Naive thymus-derived CD4-positive, alpha-beta T cell (primary cell): Measurements from ENCODE around the gene STXBP2. TPM values are rescaled to one million over a fixed set of nuclear protein-coding genes. Genes with fewer than 3 reads are reported as not detected.
A peak's percentile ranks its signal among the peaks of the same experiment; 100 is the strongest.

Experiments
- ATAC-seq: fragments of 150-1000 bp; cut with Tn5 transposase; 2 replicates; pipeline ENCODE4 v1.10.0; 2021; ENCODE audit warnings: mild to moderate bottlenecking, moderate library complexity
- CTCF ChIA-PET: fragments of 350-600 bp; sonication (Branson Sonifier 250); formaldehyde crosslinking; loops from one replicate; lab custom pipeline; 2021; ENCODE audit warnings: antibody characterized with exemption; lab: Charles Lee
- POLR2A ChIA-PET: fragments of 350-600 bp; sonication (Branson Sonifier 250); formaldehyde crosslinking; loops from one replicate; lab custom pipeline; 2021; ENCODE audit warnings: antibody characterized with exemption, inconsistent platforms; lab: Charles Lee
- DNase-seq, 9 donors: peaks; one replicate each; pipeline versions ENCODE4 v3.0.0 to v3.0.0-alpha.2; 2020 to 2022; ENCODE audit warnings: mixed read lengths in 1 of 9
- H3K27ac ChIP-seq: one replicate; pipeline ENCODE4 v1.7.0; 2013; ENCODE audit warnings: mild to moderate bottlenecking, low read depth, low read length, moderate library complexity
- H3K27me3 ChIP-seq, 2 donors: one replicate each; pipeline ENCODE4 v1.7.0; 2013; ENCODE audit warnings: low read length in 2 of 2, mild to moderate bottlenecking in 2 of 2, moderate library complexity in 2 of 2; ENCODE audit not compliant: control insufficient read depth in 2 of 2, insufficient read depth in 2 of 2
- H3K36me3 ChIP-seq, 3 experiments: 1 replicate in 2 of 3; 2 replicates in 1 of 3; pipeline ENCODE4 v1.7.0; 2013; ENCODE audit warnings: low read length in 3 of 3, mild to moderate bottlenecking in 3 of 3, moderate library complexity in 1 of 3; ENCODE audit not compliant: insufficient read depth in 3 of 3, control insufficient read depth in 2 of 3
- H3K4me1 ChIP-seq, 2 donors: one replicate each; pipeline ENCODE4 v1.7.0; 2013; ENCODE audit warnings: low read length in 2 of 2, mild to moderate bottlenecking in 2 of 2, moderate library complexity in 1 of 2; ENCODE audit not compliant: control insufficient read depth in 2 of 2, insufficient read depth in 2 of 2
- H3K4me3 ChIP-seq: 2 replicates; pipeline ENCODE4 v1.7.0; 2013; ENCODE audit warnings: mild to moderate bottlenecking, low read length
- H3K9me3 ChIP-seq, 3 experiments: 1 replicate in 2 of 3; 2 replicates in 1 of 3; pipeline ENCODE4 v1.7.0; 2013; ENCODE audit warnings: low read length in 3 of 3; ENCODE audit not compliant: control insufficient read depth in 2 of 3
- H3K27ac Mint-ChIP-seq, 9 donors: one replicate each; pipeline ENCODE4 v1.8.0; 2020 to 2022; ENCODE audit warnings: mixed read lengths in 9 of 9, mild to moderate bottlenecking in 8 of 9, moderate library complexity in 5 of 9, inconsistent platforms in 2 of 9
- H3K27me3 Mint-ChIP-seq, 5 donors: one replicate each; pipeline ENCODE4 v1.8.0; 2021 to 2022; ENCODE audit warnings: mixed read lengths in 5 of 5, mild to moderate bottlenecking in 1 of 5
- H3K36me3 Mint-ChIP-seq, 5 donors: one replicate each; pipeline ENCODE4 v1.8.0; 2020 to 2022; ENCODE audit warnings: mixed read lengths in 5 of 5, mild to moderate bottlenecking in 3 of 5, inconsistent platforms in 1 of 5
- H3K4me1 Mint-ChIP-seq, 7 donors: one replicate each; pipeline ENCODE4 v1.8.0; 2020 to 2022; ENCODE audit warnings: mixed read lengths in 7 of 7, mild to moderate bottlenecking in 3 of 7, inconsistent platforms in 1 of 7
- H3K4me3 Mint-ChIP-seq, 10 donors: one replicate each; pipeline ENCODE4 v1.8.0; 2020 to 2022; ENCODE audit warnings: mild to moderate bottlenecking in 10 of 10, mixed read lengths in 10 of 10, moderate library complexity in 6 of 10, inconsistent platforms in 2 of 10
- H3K9me3 Mint-ChIP-seq, 11 donors: one replicate each; pipeline ENCODE4 v1.8.0; 2020 to 2022; ENCODE audit warnings: mixed read lengths in 11 of 11, mild to moderate bottlenecking in 4 of 11, inconsistent platforms in 1 of 11, moderate library complexity in 1 of 11
- intact Hi-C, 2 donors: fragments of 100-400 bp; cut with micrococcal nuclease; formaldehyde crosslinking; loops; one replicate each; pipeline ENCODE4 v1.15.1; 2023
- polyA plus RNA-seq, 2 donors: library from polyadenylated mRNA; unstranded; fragments of 300-500 nt; fragmentation: Illumina TruSeq; gene quantifications; one replicate each; pipeline ENCODE4 v1.2.3, GENCODE V29; 2021
- total RNA-seq, 6 experiments: library from RNA in 5 of 6; stranded (reverse) in 5 of 6; gene quantifications; 1 replicate in 5 of 6; 2 replicates in 1 of 6; pipeline ENCODE4 v1.2.3 and lab custom pipeline; 2021 to 2026

STXBP2 gene
- total and polyA plus RNA-seq, 7 experiments from 2014 or later, result 52.8 to 411 (median 176) TPM

- Mint-ChIP-seq H3K4me3 (peak overlapping the region in 4 of 10 donors; percentile 44 to 80 (median 63)), H3K36me3 (peaks cover 0 to 1% (median 0%) of the 10 kb centered on the region in 5 donors)
- CTCF ChIA-PET, result no interaction called here
Measured at GRCh38 chr19:7597689-7598088, 39.2 kb upstream of the STXBP2 start.

GRCh38 chr19:7598180-7598579 is 38.7 kb upstream of the STXBP2 start:
- Mint-ChIP-seq H3K27ac (peak overlapping the region in 1 of 9 donors; percentile 51), H3K9me3 (peaks cover 0 to 6% (median 0%) of the 10 kb centered on the region in 11 donors), H3K4me1 (peaks cover 0 to 9% (median 4%) of the 10 kb centered on the region in 7 donors), H3K4me3 (peak overlapping the region in 2 of 10 donors; percentile 70 to 80), H3K36me3 (peaks cover 0 to 1% (median 0%) of the 10 kb centered on the region in 5 donors), H3K27me3 (peaks cover 35 to 57% (median 46%) of the 10 kb centered on the region in 5 donors)
- Histone ChIP-seq H3K4me1 (no peaks in the 10 kb centered on the region), H3K27me3 (peaks cover 0 to 5% of the 10 kb centered on the region in 2 donors), H3K9me3 (no peaks in the 10 kb centered on the region), H3K27ac (no peak overlapping the region), H3K4me3 (no peak overlapping the region), H3K36me3 (no peaks in the 10 kb centered on the region)
- no peak for ATAC-seq
- ChIA-PET CTCF (no interaction called here), POLR2A (no interaction called here)
- DNase-seq, result no peak
- intact Hi-C loops, result no loop called here

More at GRCh38 chr19:7597689-7598088, 39.2 kb upstream of the STXBP2 start:
- H3K4me1 ChIP-seq, result no peaks in the 10 kb centered on the region
- ATAC-seq (no peak), DNase-seq (no peak)
- intact Hi-C loops, result no loop called here
- Mint-ChIP-seq H3K27ac (peak overlapping the region in 1 of 9 donors; percentile 51), H3K9me3 (peaks cover 0 to 6% (median 0%) of the 10 kb centered on the region in 11 donors), H3K27me3 (peaks cover 35 to 57% (median 47%) of the 10 kb centered on the region in 5 donors), H3K4me1 (peaks cover 0 to 9% (median 4%) of the 10 kb centered on the region in 7 donors)
- POLR2A ChIA-PET, result no interaction called here
- no peak overlapping the region for H3K27ac ChIP-seq
- H3K4me3 ChIP-seq, result no peak overlapping the region
- no peaks in the 10 kb centered on the region for H3K9me3 ChIP-seq
- no peaks in the 10 kb centered on the region for H3K36me3 ChIP-seq
- peaks cover 0 to 5% of the 10 kb centered on the region in 2 donors for H3K27me3 ChIP-seq

DNA sequence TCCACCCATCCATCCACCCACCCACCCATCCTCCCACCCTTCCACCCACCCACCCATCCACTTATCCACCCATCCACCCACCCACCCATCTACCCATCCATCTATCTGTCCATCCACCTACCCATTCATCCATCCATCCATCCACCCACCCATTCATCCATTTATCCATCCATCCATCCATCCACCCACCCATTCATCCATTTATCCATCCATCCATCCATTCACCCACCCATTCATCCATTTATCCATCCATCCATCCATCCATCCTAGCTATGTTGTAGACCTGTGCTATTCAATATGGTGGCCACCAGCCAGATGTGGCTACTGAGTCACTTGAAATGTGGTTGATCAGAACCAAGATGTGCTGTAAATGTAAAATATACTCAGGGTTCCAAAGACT is 36.2 kb upstream of the STXBP2 start:
- peaks cover 24 to 46% (median 29%) of the 10 kb centered on the region in 5 donors for H3K27me3 Mint-ChIP-seq
- POLR2A ChIA-PET, result no interaction called here

GRCh38 chr19:7602240-7602934 is 34.5 kb upstream of the STXBP2 start:
- Mint-ChIP-seq H3K27me3 (peaks cover 15 to 37% (median 24%) of the 10 kb centered on the region in 5 donors), H3K4me3 (no peak overlapping the region), H3K9me3 (peaks cover 0 to 6% (median 0%) of the 10 kb centered on the region in 11 donors), H3K4me1 (peaks cover 0 to 6% (median 0%) of the 10 kb centered on the region in 7 donors), H3K27ac (no peak overlapping the region), H3K36me3 (no peaks in the 10 kb centered on the region)
- H3K27ac ChIP-seq, result no peak overlapping the region
- no peak overlapping the region for H3K4me3 ChIP-seq
- no peaks in the 10 kb centered on the region for H3K36me3 ChIP-seq
- H3K9me3 ChIP-seq, result no peaks in the 10 kb centered on the region
- no peak for ATAC-seq
- intact Hi-C loops, result no loop called here
- CTCF ChIA-PET, result no interaction called here
- H3K4me1 ChIP-seq, result no peaks in the 10 kb centered on the region
- H3K27me3 ChIP-seq, result peaks cover 0 to 4% of the 10 kb centered on the region in 2 donors
- no peak for DNase-seq
- POLR2A ChIA-PET, result no interaction called here

More for the DNA sequence above, 36.2 kb upstream of the STXBP2 start:
- ATAC-seq (no peak), DNase-seq (no peak)
- H3K36me3 Mint-ChIP-seq, result peaks cover 0 to 1% (median 0%) of the 10 kb centered on the region in 5 donors
- Histone ChIP-seq H3K27me3 (peaks cover 0 to 5% of the 10 kb centered on the region in 2 donors), H3K27ac (no peak overlapping the region), H3K36me3 (no peaks in the 10 kb centered on the region), H3K4me1 (no peaks in the 10 kb centered on the region), H3K4me3 (no peak overlapping the region), H3K9me3 (no peaks in the 10 kb centered on the region)
- H3K4me1 Mint-ChIP-seq, result peaks cover 0 to 10% (median 2%) of the 10 kb centered on the region in 7 donors
- CTCF ChIA-PET, result no interaction called here
- intact Hi-C loops, result no loop called here
- peaks cover 0 to 6% (median 0%) of the 10 kb centered on the region in 11 donors for H3K9me3 Mint-ChIP-seq
- no peak overlapping the region for H3K27ac Mint-ChIP-seq
- H3K4me3 Mint-ChIP-seq, result no peak overlapping the region

DNA sequence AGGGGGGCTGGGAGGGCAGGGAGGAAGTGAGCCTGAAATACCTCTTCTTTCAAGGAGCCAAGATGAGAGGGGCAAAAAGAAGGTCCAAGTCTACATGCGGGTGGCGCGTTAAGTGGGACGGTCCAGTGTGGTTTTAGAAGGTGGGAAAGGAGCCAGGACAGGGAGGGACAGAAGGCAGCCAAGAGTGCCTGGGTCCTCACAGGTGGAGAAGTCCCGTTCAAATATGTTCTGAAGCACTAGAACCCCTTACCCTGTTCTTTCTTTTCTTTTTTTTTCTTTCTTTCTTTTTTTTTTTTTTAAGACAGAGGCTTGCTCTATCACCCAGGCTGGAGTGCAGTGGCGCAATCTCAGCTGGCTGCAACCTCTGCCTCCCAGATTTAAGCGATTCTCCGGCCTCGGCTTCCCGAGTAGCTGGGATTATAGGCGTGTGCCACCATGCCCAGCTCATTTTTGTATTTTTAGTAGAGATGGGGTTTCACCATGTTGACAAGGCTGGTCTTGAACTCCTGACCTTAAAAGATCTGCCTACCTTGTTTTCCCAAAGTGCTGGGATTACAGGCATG is 33.9 kb upstream of the STXBP2 start:
- Histone ChIP-seq H3K27me3 (no peaks in the 10 kb centered on the region), H3K9me3 (no peaks in the 10 kb centered on the region), H3K36me3 (no peaks in the 10 kb centered on the region), H3K4me3 (no peak overlapping the region), H3K4me1 (no peaks in the 10 kb centered on the region), H3K27ac (no peak overlapping the region)
- CTCF ChIA-PET, result no interaction called here
- Mint-ChIP-seq H3K4me3 (no peak overlapping the region), H3K27ac (no peak overlapping the region), H3K36me3 (no peaks in the 10 kb centered on the region), H3K9me3 (peaks cover 0 to 6% (median 0%) of the 10 kb centered on the region in 11 donors), H3K4me1 (peaks cover 0 to 6% (median 0%) of the 10 kb centered on the region in 7 donors), H3K27me3 (peaks cover 9 to 31% (median 18%) of the 10 kb centered on the region in 5 donors)
- intact Hi-C loops, result no loop called here
- POLR2A ChIA-PET, result no interaction called here
- DNase-seq (no peak), ATAC-seq (no peak)

DNA sequence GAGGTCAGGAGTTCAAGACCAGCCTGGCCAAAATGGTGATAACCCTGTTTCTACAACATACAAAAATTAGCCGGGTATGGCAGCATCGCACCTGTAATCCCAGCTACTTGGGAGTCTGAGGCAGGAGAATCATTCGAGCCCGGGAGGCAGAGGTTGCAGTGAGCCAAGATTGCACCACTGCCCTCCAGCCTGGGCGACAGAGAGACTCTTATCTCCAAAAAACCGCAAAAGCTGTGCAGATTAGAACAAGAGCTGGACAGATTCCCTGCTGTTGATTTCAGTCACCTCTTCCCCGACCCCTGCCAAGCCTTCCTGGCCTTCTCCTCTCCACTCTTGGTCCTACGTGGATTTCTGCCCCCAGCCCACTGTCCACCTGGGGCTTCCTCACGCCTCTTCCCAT is 33.0 kb upstream of the STXBP2 start:
- Mint-ChIP-seq H3K4me1 (peaks cover 0 to 6% (median 0%) of the 10 kb centered on the region in 7 donors), H3K36me3 (no peaks in the 10 kb centered on the region), H3K4me3 (no peak overlapping the region), H3K9me3 (peaks cover 0 to 4% (median 0%) of the 10 kb centered on the region in 11 donors), H3K27ac (no peak overlapping the region), H3K27me3 (peaks cover 2 to 23% (median 11%) of the 10 kb centered on the region in 5 donors)
- CTCF ChIA-PET, result no interaction called here
- no peaks in the 10 kb centered on the region for H3K27me3 ChIP-seq
- no peak overlapping the region for H3K4me3 ChIP-seq
- ATAC-seq (no peak), DNase-seq (no peak)
- POLR2A ChIA-PET, result no interaction called here
- no peaks in the 10 kb centered on the region for H3K4me1 ChIP-seq
- intact Hi-C loops, result no loop called here
- H3K36me3 ChIP-seq, result no peaks in the 10 kb centered on the region
- no peak overlapping the region for H3K27ac ChIP-seq
- H3K9me3 ChIP-seq, result no peaks in the 10 kb centered on the region
